Activated CD4-positive, alpha-beta T cell treated with anti-CD3 and anti-CD28 coated beads, Interleukin-2, amount 50 U/mL, for 24 hours (primary cell): ENCODE measurements around the gene EXOC1.

ENCODE experiments used
- DNase-seq, 2 donors: peaks; one replicate each; pipeline ENCODE4 v3.0.0-alpha.2; 2020; ENCODE audit warnings: low read depth in 1 of 2, low spot score in 1 of 2

The EXOC1 gene

DNA sequence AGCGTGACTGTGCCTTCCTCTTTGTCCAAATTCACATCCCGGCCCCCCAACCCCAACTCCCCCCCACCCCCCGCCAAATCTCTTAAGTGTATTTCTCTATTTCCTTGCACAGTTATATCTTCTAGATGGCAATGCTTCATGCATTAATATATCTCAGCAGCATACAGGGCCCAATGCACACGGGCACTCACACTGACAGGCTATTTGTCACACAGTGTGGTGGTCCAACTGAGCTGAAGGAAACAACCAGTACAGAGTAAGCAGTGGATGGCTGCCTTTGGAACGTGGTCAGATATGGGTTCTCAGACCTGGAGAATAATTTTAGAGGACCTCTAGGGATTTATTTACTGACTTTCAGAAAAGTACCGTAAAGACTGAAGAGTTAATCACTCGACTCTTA lies 681 bp downstream of the EXOC1 start:
- DNase-seq, result no peak

DNA sequence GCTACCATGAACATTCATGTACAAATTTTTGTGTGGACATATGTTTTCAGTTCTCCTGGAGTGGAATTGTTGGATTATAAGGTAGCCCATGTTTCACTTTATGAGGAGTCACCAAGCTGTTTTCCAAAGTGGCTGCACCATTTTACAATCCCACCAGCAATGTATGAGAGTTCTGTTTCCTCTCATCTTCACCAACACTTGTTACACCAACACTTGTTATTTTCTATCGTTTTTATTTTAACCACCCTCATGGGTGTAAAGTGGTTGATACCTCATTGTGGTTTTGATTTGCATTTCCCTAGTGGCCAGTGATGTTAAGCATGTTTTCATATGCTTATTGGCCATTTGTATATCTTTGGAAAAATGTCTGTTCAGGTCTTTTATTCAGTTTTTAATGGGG lies 4.1 kb downstream of the EXOC1 start:
- DNase-seq, result no peak

DNA sequence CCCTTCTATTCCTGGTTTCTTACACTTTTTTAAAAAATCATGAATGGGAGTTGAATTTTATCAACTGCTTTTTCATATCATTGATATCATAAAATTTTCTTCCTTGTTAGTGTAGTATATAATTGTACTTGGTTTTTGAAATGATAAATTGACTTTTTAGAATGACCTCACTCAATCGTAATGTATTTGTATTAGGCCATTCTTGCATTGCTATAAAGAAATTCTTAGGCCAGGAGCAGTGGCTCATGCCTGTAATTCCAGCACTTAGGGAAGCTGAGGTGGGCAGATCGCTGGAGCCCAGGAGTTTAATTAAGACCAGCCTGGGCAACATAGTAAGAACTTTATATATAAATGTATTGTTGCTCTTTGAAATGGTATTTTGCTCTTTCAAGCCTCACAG lies 6.3 kb downstream of the EXOC1 start:
- DNase-seq, result no peak

DNA sequence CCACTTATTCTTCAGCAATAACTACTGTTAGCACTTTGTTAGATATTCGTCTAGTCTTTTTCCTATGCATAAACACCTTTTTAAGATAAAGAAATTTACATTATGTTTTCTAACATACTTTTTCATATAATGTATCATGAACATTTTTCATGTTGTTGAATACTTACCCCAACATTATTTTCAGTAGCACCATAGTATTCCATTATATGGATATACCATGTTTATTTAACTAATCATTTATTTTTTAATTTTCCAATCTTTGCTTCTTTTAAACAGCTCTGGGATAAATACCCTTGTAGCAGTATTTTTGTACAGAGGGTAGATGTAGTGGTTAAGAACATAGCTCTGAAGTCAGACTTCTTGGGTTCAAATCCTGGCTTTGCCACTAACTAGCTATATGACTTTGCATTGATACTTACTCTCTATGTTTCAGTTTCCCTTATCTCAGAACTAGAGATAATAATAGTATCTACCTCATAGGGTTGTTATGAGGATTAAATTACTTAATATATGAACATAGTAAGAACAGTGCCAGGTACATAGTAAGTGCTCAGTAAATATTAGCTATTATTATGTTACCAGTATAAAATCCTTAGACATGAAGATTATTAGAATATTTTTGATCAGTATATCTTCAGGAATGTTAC lies 11.3 kb downstream of the EXOC1 start:
- DNase-seq, result no peak

DNA sequence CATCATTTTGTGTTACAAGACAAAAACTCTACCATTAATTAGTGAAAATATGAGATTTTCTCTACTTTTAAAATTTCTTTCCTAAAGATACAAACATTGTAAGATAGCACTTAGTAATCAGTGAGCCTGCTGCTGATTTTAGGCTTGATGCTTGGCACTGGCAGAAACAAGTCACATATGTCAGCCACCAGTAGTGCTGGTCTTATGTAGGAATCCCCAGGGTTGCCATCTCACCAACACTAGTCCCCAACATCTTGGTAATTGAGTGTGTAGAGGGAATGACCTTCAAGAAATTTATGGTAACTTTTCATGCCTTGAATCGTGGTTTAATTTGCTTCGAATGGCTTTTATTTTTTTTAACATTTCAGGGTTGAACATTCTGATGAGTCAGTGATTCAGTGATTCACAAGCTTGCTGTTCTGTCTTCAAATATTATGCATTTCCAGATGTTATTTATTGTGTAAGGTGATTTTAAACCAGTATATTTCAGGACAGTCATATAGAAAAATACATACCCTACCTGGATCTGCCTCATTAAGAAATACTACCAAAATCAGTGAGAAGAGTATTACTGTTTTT lies 11.9 kb downstream of the EXOC1 start:
- no peak for DNase-seq

DNA sequence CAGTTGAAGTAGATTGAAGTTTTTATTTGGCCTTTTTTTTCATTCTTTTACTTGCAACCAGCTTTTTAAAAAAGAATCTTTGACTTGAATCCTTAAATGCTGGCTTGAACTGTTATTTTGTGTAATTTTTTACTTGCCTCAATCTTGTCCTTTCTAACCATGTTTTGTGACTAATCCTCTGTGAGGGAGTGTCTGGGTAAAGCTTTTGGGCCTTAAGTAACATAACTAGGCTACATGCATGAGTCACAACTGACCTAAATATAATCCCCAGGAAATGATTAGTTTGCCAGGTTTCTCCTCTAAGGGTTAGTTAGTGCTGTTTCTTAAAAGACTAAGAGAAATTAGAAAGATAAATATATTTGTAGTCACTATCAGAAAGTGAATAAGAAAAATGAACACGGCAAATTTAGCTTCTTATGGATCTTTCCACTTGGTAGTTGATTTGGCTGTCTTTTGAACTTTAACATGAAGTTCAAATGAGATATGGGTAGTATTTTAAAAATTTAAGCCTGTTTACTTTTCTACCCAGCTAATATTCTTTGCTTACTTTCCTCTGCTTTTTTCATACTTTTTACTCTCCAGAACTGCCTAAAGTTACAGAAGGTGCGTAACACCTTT lies 13.0 kb downstream of the EXOC1 start:
- no peak for DNase-seq

DNA sequence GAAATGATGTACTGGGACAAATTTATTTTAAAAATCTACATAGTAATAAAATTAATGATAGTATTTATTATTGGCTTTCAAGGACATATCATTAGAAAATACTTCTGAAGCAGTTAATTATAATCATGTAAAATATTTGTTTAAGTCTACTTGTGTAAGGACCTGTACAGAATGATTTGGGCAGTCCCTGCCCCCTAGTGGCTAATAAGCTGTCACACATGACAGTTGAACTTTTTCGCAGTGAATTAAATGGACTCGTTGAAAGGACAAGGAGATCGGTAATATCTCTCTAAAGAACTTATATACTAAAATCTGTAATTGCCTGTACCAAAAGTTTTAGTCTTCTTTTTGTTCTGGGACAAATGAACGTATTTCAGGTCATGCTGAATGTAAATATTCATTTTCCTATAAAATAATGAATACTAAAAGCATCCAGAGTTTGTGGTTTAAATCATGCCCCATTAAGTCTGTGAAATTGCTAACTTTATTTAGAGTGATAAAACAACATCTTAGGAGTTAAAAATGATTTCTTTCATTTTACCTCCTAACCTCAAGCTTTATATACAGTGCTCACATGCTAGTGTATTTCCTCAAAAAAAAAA lies 13.6 kb downstream of the EXOC1 start:
- DNase-seq, result no peak

DNA sequence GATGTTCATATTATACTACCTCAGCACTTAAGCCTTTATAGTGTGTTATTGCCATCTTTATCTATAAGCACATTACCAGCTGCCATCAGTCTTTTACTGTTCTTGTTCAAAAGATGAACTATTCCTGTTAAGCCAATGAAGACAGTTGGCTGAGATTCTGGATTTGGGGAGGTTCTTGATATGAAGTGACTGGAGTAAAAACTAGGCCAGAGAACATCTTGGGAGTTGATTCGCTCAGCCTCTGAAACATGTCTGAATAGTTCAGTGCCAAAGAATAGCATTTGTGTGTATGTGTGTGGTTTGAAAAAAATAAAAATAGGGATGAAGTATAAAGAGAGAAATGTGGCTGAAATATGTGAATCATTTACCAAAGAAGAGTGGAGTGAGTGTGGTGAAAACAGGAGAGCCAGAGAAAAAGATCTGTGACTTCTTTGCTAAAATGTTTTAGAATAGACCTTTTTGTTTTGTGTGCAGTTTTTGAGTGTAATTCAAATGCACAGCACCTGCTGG lies 15.2 kb downstream of the EXOC1 start:
- no peak for DNase-seq

DNA sequence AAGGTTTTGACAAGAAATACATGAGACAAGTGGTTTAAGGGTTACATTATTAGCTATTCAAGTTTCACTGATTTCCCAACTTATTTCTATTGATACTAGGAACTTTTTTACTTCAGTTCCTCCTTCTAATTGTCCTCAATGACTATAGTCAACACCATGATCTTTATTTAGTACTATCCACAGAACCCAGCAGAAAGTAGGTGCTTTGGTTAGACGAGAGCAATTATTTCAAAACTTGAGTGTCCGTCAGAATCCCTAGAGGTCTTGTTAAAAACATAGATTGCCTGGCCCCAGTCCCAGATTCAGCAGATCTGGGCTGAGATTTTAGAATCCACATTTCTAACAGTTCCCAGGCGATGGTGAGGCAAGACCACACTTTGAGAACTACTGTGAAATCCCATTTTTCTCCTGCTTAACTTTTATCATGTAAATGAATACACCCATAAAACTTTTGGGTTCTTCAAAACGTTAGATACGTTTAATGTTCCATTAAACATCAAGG lies 17.9 kb downstream of the EXOC1 start:
- no peak for DNase-seq

DNA sequence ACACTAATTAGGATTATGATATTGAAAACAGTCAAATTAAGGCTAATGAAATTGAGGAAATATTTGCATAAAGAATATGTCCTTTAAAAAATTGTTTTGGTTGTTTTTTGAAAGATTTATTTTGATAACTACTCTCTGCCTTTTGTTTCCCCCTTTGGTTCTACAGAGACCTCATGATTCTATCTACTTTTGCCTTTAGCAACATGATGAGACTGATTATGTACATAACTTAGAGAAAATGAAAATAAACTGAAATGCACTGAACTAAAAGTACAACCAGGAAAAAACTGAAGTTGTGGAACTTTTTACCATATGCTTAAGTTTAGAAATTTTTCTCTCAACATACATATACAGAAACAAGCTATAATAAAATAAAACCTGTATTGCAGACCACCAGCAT lies 21.4 kb downstream of the EXOC1 start:
- DNase-seq, result no peak

DNA sequence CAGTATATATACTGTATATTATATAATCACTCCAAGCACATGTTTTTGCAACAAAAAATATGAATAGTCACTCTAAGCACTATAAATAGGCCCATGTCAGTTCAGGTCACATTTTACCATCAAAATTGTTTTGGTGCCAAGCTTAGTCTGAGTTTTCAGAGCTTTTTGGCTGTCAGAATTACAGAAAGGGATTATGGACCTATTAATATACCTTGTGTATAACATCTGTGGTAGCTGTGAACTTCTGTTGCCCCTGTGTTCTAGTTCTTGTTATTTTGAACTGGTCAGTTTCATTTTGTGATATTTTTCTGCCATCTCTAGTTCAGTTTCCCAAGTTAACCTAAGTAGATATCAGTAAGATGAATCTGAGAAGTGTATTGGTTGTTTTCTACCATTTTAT lies 22.9 kb downstream of the EXOC1 start:
- no peak for DNase-seq

DNA sequence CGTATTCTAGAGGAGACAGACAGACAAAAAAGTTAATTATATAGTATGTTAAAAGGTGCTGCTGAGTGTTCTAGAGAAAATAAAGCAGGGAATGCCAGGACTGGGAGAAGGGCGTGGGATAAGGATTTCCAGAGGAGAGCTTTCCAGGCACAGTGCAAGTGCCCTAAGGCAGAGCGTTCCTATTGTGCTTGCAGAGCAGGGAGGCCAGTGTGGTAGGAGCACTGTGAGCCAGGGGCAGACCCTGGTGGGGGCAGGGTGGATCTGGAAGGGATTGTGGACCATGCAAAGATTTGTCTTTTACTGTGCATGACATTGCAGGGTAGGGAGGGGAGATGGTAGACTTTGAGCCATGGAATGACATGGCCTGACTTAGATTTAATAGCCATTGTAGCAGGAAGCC lies 25.8 kb downstream of the EXOC1 start:
- DNase-seq, result no peak

DNA sequence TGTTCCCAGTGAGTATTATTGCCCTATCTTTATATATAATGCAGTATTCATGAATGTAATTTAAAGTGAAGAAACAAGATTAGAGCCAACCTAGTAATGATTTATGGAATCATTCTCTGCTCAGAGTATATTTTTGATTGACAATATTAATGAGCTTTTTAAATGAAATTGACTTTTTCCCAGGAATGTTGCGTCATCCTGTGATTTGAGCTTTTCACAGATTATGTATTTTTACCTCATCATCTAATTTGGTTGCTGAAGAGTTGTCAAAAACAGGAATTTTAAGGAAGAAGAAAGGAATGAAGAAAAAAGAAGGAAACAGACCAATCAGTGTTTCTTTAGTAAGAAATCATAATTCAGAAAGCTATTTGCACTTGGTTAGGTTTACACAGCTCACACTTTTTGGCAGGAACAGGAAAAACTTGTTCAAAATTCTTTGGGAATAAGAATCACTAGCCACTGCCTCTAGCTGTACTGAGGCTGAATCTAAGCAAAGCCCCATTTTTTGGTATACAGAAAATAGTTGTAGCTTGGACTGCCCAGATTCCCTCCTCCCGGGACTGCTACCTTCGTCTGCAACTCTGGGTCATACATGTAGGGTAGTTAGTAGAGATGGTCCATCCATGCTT lies 27.3 kb downstream of the EXOC1 start:
- no peak for DNase-seq

DNA sequence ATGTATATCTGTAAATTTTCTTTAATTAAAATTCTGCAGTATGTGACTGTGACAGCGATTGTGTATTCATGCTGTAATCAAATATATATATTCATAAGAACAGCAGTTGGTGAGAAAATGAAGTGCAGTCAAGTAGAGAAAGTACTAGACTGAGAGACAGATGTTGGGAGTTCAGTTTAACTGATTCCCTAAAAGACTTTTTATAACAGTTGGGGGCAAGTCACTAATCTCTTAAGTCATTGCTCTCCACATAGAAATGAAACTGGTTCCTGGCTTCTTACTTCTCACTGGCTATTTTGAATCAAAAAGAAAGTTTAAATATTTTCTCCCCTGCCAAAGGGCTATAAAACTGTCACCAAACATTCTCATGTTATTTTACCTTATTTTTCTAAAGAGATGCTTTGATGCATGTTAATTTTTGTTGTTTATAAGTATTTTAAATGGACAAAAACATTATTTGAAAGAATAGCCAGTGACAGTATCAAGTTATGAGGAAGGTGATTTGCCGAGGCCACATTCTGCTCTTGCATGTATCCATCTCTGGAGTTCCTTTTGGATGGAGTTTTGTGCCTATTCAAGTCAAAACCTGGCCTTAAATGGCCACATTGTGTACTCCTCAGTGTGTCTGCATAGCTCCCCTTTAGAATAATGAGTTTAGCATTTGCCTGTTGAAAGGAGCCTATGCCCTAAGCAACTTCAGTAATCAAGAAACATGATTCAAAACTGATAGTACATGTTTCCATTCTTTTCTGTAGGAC lies 30.8 kb downstream of the EXOC1 start:
- no peak for DNase-seq

DNA sequence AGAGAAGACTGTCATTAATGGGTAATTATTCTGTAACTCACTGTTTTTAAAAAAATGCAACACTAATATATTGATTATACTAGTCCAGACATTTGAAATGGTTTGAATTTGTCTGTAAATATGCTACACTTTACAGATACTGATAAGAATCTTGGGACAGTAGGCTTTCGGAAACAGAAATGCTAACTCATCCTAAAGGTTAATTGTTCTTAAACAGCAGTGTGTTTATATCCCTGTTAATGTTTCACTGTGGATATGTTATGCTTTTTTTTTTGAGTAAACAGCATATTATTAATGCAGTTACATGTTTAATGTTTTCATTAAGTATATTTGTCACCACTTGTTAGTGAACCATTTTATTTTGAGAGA lies 31.4 kb downstream of the EXOC1 start:
- no peak for DNase-seq

DNA sequence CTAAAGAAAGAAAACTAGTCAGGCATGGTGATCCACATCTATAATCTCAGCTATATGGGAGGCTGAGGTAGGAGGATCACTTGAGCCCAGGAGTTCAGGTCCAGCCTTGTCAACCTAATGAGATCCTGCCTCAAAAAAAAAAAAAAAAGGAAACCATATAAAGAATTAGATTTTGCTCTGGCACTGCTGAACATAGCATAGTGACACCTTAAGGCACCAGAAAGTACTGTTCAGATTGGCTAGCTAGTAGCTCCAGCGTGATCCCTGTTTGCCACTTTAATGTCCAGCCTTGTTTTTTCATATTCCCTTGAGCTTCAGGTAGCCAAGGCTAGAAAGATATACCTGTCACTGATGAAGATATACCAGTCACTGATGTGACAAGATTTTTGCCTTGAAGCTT lies 34.1 kb downstream of the EXOC1 start:
- DNase-seq, result no peak

DNA sequence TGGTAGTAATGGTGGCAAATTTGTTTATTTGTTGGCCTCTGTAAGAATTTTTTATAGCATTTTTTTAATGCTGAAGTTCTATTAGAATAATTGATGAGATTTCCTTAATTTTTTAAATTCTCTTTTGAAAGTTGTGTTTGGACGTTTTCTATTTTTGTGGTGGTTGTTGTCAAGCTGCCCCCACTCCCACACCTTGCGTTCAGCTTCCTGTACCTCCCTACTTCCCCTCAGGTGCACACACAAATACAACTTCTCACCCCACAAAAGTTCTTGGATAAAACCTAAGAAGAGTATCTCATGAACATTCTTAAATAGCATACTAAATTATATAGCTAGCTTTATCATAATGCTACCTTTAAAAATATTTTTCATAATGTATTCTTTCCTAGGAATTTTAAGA lies 38.7 kb downstream of the EXOC1 start:
- DNase-seq, result no peak

DNA sequence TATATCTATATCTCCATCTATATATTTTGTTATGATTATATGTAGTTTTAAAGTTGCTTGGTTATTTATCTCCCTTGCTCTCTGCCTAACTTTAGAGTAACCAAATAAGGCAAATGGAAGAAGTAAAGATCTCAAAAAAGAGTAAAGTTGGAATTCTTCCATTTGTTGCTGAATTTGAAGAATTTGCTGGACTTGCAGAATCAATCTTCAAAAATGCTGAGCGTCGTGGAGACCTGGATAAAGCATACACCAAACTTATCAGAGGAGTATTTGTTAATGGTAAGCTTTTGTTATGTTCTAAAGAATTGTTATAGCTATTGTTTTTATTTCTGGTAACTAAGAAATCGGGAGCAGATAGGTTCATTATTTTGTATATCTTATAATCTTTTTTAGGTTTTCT lies 43.2 kb downstream of the EXOC1 start:
- no peak for DNase-seq

DNA sequence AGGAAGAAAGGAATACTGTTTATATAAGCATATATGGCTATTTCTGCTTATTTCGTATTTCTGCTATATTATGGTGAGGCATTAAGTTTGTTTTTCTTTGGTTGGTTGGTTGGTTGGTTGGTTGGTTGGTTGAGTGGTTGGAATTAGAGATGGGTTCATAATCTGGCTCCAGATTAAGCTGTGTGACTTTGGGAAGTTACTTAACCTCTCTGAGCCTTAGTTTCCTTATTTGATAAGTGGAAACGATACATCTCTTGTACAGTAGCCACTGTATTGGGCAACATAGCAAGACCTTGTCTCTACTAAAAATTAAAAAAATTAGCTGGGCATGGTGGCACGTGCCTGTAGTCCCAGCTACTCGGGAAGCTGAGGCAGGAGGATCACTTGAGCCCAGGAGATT lies 49.2 kb downstream of the EXOC1 start:
- DNase-seq, result no peak

DNA sequence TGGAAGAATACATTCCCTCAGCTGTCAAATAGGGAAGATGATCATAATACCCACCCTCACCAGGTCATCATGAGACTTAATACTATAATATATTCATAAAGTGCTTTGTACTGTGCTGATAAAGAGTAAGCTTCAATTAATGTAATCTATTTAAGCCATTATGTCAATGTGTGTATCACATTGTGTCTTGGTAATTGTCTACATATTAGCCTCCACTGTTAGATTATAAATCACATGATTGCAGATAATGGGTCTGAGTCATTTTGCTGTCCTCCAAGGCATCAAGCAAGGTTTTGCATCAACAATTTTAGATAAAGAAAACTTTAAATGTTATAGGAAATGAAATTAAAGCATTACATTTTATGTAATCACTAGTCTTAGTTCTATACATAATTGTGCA lies 50.1 kb downstream of the EXOC1 start:
- no peak for DNase-seq

DNA sequence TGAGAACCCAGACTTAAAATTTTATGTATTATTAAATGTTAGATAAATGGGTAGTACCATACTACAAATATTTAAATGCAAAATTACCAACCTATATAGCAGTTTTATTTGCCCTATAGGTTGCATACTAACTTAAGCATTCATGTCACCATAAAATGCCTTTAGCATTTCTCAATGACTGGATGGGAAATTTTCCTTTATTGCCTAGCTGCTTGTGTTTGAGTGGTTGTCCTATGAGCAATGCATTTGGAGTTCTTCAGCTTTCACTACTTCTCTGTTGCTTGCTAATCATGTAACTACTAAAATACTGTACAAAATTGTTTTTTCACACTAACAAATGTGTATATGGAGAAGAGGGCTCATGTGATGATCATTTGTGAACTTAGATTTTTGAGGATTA lies 51.1 kb downstream of the EXOC1 start:
- DNase-seq, result no peak
